SHP77 treated with DMSO at 0.1 percent for 48 hours (cell line): ENCODE results near the gene CYP4X1.
"Not testable (repeated sequence)": the region's sequence is repeated elsewhere in the genome, so short reads cannot be mapped to it uniquely, and the experiment has no call there.

Source experiments
- DNase-seq: peaks from one replicate; lab custom pipeline; 2025; lab: John Stamatoyannopoulos, UW

The CYP4X1 gene

GRCh38 chr1:47069509-47069908 lies 46.0 kb downstream of the CYP4X1 start:
- not testable (repeated sequence) for DNase-seq

GRCh38 chr1:47089356-47089755 lies 65.9 kb downstream of the CYP4X1 start:
- not testable (repeated sequence) for DNase-seq

GRCh38 chr1:47091476-47091875 lies 68.0 kb downstream of the CYP4X1 start:
- DNase-seq, result not testable (repeated sequence)
